HG03520 (cell line): ENCODE measurements around the gene BRI3.
"Not testable (repeated sequence)": the region's sequence is repeated elsewhere in the genome, so short reads cannot be mapped to it uniquely, and the experiment has no call there.

Source experiments
- ATAC-seq: cut with Tn5 transposase; IDR thresholded peaks from one replicate; pipeline ENCODE4 v1.9.1; 2021; ENCODE audit warnings: mild to moderate bottlenecking, moderate library complexity; ENCODE audit not compliant: unreplicated experiment

The BRI3 gene

DNA sequence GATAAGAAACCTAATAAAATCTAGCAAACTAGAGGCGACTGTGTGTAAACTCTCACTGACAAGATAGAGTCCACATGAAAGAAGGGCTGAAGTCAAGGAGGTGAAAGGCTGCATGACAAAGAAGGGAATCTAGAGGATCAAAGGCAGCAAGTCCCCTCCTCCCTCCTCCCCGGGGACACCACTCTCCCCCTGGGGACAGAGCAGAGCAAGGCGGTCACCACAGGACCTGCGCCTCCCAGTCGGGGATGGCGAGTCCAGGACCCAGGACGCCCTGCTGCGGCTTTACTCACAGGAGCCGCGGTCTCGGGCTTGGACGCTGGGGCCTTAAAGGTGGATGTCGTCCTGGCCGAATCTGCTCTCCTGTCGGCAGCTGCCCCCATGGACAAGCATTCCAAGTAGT lies 22.4 kb downstream of the BRI3 start:
- ATAC-seq = no peak

DNA sequence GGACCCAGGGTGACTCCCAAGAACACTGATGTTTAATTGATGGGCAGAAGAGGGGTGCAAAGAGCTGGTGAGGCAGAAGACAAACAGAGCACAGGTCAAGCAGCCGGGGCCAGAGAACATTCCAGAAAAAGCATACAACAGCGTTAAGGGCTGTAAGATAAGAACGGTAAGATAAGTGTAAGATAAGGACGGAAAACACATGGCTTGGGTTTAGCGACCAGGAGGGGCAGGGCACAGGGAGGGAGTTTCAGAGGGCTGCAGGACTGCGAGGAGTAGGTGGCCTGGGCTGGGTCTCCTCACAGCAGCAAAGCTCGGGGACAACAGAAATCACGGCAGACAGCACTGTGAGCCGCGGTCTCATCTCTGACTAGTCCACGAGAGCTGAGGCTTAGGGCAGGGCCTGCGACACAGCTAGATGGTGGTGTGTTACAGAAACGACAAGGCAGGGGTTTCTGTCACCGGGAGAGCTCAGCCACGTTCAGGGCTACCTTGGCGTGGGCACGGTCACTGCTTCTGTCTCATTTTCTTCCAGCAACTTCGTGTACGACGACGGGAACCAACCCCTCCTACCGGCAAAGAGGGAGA lies 24.6 kb downstream of the BRI3 start:
- no peak for ATAC-seq

DNA sequence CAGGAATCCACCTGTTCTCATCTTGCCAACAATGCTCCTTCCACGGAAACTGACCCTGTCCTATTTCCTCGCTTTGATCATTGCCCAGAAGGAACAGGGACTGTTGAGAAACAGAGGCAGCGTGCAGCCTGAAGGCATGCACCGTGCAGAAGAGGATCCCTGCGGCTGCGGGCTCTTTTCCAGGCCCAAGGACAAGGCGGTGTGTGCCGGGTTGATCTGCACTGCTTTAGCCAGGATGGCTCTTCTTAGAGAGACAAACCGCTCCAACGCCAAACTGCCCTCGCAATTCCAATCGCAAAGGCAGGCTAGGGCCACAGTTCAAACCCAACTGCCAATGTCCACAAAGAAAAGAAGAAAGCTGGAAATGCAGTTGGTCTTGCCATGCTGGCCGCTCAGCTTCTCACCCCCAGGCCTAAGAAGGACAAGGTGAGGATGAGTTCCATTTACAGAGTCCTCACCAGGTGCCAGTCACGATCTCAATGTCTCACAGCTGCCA lies 26.5 kb downstream of the BRI3 start:
- no peak for ATAC-seq

DNA sequence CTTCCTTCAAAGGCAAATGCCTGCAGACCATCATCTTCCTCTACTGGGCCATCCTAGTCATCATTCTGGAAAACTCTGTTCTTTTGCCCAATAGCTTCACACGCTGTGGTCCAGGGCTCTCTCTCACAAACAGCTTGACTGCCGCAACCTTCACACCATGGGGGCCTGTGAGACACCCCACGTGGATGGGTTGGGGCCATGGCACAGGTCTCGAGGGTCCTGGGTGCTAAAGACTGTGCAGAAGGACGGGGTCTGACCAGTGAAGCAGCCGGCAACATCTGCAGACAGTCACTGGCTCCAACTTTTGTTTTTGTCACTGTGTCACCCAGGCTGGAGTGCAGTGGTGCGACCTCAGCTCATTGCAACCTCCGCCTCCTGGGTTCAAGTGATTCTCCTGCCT lies 28.1 kb downstream of the BRI3 start:
- ATAC-seq = no peak

DNA sequence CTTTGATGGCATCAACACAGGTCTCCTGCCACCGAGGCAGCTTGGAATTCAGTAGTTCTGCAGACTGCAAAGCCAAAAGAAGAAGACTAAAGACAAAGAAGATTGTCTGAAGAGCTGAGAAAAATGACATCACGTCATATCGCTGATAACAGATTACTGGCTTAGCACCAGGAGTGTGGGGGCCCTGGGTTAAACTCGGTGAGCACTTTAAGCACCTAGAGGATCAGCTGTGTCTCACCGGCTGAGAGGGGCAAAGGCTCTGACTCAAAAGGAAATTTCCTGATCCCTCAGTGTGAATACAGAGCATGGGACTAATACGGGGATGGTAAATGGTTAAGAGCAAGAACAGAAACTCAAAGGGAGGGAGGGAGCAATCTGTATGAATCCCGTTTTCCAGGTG lies 30.7 kb downstream of the BRI3 start:
- ATAC-seq = no peak

DNA sequence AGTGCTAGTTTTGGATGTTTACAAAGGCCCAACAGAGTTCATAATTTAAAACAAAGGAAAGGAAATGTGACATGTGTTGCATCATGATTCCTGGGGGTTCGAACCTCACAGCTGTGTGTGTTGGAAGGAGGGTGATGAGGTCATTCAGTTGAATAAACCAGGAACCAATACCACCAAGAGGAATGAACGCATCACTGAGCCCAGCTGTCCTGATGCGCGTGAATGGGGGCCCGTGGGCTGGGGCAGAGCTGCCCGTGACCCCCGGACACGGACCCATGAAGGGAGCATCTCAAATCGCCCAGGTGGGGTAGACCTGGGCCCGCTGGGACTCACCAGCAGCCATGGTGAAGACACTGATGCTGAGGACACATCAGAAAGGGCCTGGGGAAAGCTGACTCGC lies 33.0 kb downstream of the BRI3 start:
- ATAC-seq = peak; percentile 41

DNA sequence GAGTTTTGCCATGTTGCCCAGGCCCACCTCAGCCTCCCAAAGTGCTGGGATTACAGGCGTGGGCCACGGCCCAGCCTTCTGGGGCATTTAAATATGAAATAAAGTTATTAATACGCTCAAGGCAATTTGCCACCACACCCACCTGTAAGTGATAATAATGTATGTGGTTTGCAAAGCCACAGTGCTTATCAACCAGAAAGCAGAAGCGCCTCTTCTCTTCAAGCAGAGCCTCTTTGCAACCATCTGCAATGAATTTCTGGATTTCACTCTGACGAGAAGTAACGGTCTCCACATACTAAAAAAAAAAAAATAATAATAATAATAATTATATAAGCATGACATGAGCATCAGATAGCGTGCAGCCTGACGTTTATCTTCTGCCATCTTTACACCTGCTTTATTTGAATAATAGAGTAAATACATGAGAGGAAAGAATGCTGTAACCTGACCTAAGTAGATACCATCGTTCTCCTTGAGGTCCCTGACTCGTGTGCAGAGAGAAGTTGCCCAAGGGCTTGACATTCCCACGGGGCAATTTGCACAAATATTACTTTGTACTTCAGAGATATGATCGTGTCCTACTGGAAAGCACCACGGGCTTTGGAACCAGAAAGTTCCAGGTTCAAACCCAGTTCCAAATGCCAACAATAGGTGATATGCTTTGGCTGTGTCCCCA lies 34.0 kb downstream of the BRI3 start:
- peak; percentile 77 for ATAC-seq

DNA sequence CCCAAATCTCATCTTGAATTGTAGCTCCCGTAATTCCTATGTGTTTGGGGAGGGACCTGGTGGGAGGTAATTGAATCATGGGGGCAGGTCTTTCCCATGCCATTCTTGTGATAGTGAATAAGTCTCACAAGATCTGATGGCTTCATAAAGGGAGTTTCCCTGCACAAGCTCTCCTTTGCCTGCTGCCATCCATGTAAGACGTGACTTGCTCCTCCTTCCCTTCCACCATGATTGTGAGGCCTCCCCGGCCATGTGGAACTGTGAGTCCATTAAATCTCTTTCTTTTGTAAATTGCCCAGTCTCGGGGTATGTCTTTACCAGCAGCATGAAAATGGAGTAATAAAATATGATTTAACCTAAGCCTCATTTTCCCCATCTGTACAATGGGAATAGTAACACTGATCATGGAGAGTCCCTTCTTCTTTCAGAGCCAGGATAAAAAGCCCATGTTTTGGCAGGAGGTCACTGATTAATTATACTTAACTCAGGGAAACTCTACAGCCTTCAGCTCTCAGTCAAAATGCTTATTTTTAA lies 34.6 kb downstream of the BRI3 start:
- ATAC-seq = not testable (repeated sequence)

DNA sequence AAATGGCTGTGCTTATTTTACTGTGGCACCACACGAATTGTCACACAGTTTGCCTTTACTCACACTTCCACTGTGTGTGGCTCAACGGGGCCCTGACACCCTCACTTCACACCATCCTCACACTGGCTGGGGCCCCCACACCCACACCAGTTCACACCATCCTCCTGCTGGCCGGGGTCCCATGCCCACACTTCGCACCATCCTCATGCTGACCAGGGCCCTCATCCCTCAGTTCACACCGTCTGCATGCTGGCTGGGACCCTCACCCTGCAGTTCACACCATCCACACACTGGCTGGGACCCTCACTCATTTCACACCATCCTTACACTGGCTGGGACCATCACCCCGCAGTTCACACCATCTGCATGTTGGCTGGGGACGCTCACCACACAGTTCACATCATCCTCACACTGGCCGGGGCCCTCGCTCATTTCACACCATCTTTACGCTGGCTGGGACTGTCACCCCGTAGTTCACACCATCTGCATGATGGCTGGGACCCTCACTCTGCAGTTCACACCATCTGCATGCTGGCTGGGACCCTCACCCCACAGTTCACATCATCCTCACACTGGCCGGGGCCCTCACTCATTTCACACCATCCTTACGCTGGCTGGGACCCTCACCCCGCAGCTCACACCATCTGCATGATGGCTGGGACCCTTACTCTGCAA lies 36.0 kb downstream of the BRI3 start:
- no peak for ATAC-seq

DNA sequence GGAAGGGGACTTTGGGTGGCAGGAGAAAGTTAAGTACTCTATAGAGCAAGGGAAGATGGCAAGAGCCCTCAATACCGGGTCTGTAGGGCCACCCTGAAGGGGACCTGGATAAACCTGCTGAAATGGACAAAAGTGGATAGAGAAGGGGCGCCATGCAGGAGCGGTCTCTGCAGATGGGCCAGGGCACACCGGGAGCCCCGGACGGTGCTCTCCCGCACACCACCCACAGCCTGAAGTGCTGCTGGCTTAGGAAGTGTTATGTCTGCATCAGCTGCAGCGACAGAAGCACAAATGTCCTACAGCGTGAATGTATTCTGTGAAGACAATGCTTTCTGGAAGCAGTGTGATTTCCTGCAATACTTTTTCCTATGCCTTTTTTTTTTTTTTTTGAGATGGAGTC lies 37.7 kb downstream of the BRI3 start:
- ATAC-seq = no peak

DNA sequence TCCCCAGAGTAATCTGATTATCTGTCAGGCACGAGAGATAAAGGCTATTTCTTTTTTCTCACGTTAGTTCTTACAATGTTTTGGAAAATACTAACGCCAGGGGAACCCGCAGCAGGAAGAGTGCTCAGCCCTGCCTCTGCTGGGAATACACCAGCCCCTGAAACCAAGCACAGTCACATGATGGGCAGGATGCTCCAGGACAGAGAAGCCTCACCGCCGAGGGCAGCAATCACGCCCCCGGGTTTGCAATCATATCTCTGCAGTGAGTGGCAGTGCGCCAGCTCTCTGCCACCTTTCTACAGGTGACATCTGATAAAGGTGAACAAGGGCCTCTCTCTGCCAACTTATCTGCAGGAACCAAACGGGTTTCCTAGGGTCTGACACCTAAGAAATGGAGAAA lies 39.8 kb downstream of the BRI3 start:
- ATAC-seq = no peak

DNA sequence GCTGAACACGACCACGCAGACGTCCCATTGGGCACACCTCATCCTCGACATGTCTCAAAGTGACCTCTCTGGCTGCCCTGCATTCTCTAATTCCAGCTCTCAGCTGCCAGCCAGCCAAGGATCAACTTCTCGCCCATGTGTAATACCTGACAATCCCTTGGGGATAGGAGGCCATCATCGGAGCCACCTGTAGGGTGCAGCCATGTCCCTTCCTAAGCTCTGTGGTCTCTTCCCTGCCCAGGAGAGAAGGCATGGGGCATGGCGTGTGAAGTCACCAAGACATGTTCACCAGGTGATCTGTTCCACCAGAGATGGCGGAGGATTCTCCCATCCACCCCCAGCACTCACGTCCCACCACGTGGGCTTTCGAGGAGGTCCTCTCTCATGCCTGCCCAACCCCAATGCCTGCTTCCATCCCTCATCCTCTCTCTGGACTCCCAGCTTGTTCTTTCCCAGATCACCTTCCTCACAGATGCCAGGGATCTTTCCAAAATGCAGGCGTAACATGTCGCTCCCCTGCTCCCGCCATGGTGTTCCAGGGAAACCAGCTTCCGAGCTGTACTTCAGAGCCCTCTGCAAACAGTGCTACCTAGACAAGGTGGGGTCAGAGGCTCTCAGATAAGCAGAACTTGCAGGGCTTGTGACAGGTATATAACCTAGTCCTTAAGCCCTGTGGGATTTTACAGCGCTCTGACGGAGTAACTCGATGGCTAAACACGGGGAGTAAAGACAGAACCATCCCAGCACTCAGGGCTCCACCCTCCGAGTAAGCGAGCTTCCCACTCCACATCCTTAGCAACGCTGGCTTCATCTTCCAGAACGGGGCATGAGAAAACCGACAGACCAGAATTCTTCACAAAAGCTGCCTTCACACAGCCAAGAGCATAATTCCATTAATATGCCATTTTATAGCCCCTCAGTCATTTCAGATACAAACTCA lies 41.1 kb downstream of the BRI3 start:
- ATAC-seq = no peak

DNA sequence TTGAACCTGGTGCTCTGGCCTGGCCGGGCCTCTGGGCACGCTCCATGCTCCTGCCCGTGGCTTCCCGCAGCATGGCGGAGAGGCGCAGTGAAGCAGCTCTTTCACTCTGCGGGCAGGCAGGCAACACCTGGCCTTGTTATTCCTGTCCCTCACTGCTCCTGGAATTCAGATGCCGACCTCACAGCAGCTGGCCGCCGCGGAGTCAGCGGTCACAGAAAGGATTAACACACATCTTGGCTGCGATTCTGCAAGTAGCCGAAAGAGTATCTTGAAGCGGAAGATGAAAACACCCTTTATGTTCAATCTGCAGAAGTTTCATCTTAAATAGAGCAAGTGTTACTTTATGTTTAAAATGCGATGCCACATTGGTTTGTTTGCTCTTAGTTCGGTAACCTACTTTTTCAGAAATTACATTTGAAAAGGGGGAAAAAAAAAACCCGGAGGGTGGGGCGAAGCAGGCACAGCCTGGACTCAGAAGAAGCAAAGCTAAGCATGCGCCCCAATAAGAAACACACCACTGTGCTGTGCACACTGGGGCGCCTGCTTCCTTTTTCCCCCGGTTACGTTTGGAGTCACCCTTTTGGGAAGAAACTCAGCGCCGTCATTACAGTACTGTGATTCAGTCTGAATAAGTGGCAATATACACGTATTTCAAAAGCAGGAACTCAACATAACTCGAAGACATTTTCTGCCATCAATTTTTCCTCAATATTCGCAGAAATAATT lies 42.3 kb downstream of the BRI3 start:
- ATAC-seq = no peak

DNA sequence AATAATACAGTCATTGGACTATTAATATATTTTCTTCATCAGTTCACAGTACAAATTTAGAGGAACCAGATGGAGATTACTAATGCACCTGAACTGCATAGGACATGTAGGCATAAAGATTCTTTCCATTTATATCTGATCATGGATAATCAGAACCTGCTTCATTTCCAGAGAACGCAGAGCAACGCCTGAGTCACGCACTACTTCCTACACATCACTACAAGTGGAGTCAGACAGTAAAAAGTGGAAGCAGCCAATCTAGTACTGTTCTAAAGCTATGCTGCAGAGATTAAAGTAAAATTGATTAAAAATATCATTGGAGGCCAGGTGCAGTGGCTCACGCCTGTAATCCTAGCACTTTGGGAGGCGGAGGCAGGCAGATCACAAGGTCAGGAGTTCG lies 43.3 kb downstream of the BRI3 start:
- no peak for ATAC-seq

DNA sequence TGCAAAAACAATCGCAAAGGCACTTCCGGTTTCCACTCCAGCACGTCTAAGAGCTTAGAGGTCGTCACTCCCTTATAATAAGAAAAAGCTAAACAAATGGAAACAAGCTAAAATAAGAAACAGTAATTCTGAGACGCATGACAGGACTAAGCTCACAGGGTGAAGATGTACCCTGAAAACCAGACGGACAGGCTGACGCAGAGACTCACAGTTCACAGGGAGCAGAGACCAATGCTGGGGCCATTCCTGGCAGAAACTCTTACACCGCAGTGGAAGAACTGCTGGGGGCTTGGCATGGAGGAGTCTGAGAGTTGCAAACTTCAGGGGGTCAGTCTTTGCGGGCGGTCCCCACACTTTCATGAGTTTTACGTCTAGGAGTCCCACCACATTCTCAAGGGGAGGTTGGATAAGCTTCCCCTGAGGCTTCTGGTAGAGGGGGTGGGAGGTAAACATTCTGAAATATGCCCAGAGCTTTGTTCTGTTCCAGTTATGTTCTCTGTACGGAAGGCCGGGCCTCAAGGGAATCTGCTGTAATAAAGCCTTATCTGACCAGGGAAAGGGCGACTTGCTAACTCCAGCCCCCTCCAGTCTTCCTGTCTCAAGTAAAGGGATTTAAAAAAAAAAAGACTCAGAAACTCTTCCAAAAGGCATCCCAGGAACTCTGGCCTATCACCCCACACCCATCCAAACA lies 47.8 kb downstream of the BRI3 start:
- no peak for ATAC-seq

DNA sequence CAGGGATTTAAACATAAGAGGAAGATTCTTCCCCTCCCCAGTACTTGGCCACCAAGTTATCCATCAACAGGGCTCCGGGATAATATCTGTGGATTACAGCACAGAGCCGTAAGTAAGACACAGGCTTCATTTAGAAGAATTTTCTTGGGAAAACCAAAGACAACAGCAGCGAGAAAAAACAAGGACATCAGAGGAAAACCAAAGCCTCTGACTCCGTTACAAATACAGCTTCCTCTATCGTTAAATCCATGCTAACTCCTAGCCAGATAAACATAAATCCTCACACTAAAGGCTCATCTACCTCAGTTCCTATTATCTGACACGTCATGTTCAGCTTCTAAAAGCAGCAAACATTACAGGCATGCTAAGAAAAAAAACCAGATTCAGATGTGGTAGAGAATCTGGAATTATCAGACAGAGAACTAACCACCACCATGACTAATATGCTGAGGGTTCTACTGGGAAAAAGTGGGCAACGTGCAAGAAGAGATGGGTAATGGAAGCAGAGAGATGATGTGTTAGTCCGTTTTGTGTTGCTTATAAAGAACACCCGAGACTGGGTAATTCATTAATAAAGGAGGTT lies 48.4 kb downstream of the BRI3 start:
- ATAC-seq = no peak

DNA sequence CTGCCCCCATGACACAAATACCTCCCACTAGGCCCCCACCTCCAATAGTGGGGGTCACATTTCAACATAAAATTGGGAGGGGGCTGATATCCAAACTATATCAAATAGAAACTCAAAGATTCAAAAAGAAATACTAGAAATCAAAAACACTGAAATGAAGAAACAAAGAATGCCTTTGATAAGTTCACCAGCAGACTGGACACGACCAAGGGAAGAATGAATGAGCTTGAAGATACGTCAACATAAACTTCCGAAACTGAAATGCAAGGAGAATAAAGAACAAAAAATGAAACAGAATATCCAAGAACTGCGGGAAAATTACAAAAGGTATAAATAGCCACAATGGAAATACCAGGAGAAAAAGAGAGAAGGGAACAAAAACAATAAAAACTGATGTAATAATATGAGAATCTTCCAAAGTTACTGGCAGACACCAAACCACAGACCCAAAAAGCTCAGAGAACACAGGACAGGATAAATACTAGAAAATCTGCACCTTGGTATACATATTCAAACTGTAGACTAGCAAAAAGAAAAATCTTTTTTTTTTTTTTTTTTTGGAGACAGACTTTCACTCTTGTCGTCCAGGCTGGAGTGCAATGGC lies 49.5 kb downstream of the BRI3 start:
- ATAC-seq = no peak

DNA sequence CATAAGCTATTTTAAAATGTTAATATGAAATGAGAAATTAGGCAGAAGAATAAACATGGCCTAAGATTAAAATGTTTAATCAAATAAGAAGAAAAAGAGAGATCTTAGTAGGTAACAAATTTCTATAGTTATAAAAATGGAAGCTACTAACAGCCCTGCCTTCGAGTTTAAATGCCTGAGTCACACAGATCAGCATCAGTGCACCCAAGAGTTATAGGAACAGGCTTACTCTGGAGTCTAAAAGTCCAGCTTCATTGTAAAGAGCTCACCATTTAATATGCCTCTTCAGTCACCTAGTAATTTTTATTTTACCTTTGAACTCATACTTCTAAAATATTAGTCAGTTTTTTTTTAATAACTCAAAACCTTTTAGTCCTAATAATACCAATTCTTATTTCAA lies 52.6 kb downstream of the BRI3 start:
- ATAC-seq = no peak

DNA sequence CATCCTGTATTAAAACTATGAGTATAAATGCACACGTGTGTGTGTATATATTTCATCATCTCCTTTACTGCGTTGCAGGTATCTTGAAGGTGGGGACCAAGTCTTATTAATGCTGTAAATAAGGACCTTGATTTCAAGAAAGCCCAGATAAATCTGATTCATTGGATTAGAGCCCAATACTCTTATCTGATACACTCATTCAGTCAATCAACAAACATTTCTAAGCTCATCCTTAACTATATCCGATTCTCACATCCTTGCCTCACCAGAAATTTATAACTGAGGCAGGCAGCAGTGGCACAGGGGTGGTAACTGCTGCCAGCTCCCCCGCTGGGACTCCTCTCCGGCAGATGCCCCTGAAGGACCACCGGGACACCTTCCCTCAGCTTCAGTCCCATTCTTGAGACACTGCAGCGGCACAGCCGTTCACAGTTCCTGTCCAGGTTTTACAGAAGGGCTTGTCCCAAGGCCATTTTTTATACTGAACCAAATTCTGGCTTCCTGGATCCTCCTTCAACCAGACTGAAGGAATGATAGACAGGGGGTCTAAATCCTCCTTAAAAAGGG lies 54.0 kb downstream of the BRI3 start:
- no peak for ATAC-seq
